ENCODE data around the gene HSPH1.

HSPH1 gene

GRCh38 chr13:31150315-31150985 is 11.3 kb downstream of the HSPH1 start:
- no peak overlapping the region for H3K4me3 ChIP-seq (ENCODE audit: low read depth, low read length)
- TF ChIP-seq POLR2A (IDR thresholded peaks at IDR 0.05; ENCODE audit: extremely low read depth, insufficient read length) (no peak), MYC (IDR thresholded peaks at IDR 0.05; ENCODE audit: low read depth, low read length) (no peak), CTCF (IDR thresholded peaks at IDR 0.05; ENCODE audit: low read depth, low read length) (no peak)
- TF ChIP-seq, protein P1, sequence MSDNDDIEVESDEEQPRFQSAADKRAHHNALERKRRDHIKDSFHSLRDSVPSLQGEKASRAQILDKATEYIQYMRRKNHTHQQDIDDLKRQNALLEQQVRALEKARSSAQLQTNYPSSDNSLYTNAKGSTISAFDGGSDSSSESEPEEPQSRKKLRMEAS (IDR thresholded peaks at IDR 0.05; ENCODE audit: low read depth, low read length), result no peak
- no peak for DNase-seq (ENCODE audit: low read depth)

- TF ChIP-seq CTCF (IDR thresholded peaks at IDR 0.05; ENCODE audit: low read depth, low read length), result no peak
- TF ChIP-seq, protein P1 (IDR thresholded peaks at IDR 0.05; ENCODE audit: low read depth, low read length), result no peak
- TF ChIP-seq POLR2A (IDR thresholded peaks at IDR 0.05; ENCODE audit: extremely low read depth, insufficient read length), result no peak
- TF ChIP-seq MYC (IDR thresholded peaks at IDR 0.05; ENCODE audit: low read depth, low read length), result no peak
- DNase-seq (ENCODE audit: low read depth), result no peak
- H3K4me3 ChIP-seq (ENCODE audit: low read depth, low read length), result no peak overlapping the region
Measured at GRCh38 chr13:31149604-31150003, 12.1 kb downstream of the HSPH1 start.

DNA sequence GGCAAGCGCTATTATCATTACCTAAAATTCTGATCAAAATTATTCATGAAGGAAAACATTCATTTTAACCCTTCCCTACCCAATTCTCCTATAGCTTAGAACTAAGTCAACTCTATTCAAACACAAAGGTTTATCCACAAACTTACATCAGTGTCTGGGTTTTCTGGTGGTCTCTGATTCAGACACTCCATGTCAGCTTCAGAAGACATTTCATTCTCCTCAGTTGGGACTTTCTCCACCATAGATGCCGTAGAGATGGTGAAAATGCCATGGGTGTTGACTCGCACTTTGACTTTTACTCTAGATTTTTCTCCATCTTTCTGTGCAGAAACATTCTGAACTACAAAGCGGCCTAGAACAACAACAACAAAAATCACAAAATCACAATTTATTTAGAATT is 16.3 kb downstream of the HSPH1 start:
- no peak for DNase-seq (ENCODE audit: low read depth)
- no peak for TF ChIP-seq MYC (IDR thresholded peaks at IDR 0.05; ENCODE audit: low read depth, low read length)
- no peak for TF ChIP-seq CTCF (IDR thresholded peaks at IDR 0.05; ENCODE audit: low read depth, low read length)
- TF ChIP-seq, protein P1 (IDR thresholded peaks at IDR 0.05; ENCODE audit: low read depth, low read length), result no peak
- TF ChIP-seq POLR2A (IDR thresholded peaks at IDR 0.05; ENCODE audit: extremely low read depth, insufficient read length), result no peak
- H3K4me3 ChIP-seq (ENCODE audit: low read depth, low read length), result no peak overlapping the region

DNA sequence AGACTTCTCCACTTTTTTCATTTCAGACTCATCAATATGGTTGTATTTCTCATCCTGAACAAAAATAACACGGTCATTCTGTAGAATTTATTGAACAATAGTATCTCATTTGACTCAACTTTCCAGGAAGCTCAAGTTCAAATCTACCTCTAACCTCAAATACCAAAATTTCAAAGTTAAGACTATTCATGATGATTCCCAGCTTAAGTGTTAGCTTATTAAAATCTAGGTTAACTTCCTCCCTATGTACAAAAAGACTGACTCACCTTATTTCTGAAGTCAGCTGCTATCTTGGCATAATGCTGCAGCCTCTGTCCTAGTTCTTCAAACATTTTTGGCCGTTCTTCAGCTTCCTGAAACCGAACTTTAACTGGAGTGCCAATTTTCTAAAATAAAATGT is 23.2 kb downstream of the HSPH1 start:
- TF ChIP-seq, protein P1 (IDR thresholded peaks at IDR 0.05; ENCODE audit: low read depth, low read length), result no peak
- TF ChIP-seq POLR2A (IDR thresholded peaks at IDR 0.05; ENCODE audit: extremely low read depth, insufficient read length) (no peak), CTCF (IDR thresholded peaks at IDR 0.05; ENCODE audit: low read depth, low read length) (no peak), MYC (IDR thresholded peaks at IDR 0.05; ENCODE audit: low read depth, low read length) (no peak)
- no peak for DNase-seq (ENCODE audit: low read depth)

GRCh38 chr13:31136724-31137123 is 25.0 kb downstream of the HSPH1 start:
- no peak for DNase-seq (ENCODE audit: low read depth)
- TF ChIP-seq MYC (IDR thresholded peaks at IDR 0.05; ENCODE audit: low read depth, low read length) (no peak), POLR2A (IDR thresholded peaks at IDR 0.05; ENCODE audit: extremely low read depth, insufficient read length) (no peak), CTCF (IDR thresholded peaks at IDR 0.05; ENCODE audit: low read depth, low read length) (no peak)
- TF ChIP-seq, protein P1 (IDR thresholded peaks at IDR 0.05; ENCODE audit: low read depth, low read length), result no peak
- no peak overlapping the region for H3K4me3 ChIP-seq (ENCODE audit: low read depth, low read length)

More for the DNA sequence above, 23.2 kb downstream of the HSPH1 start:
- H3K4me3 ChIP-seq (ENCODE audit: low read depth, low read length), result no peak overlapping the region
